PC-9 (cell line): ENCODE results near the gene PGC.

Source experiments
- CTCF ChIP-seq: fragments of 200-600 bp; sonication (generic); conservative IDR thresholded peaks from 2 replicates; pipeline ENCODE4 v1.6.1; 2017; ENCODE audit warnings: mixed run types, antibody characterized with exemption, mild to moderate bottlenecking, moderate library complexity
- EZH2 ChIP-seq: fragments of 200-600 bp; sonication (generic); IDR thresholded peaks from 2 replicates; pipeline ENCODE4 v1.8.0; 2017; ENCODE audit warnings: antibody characterized with exemption, low read depth

DNA sequence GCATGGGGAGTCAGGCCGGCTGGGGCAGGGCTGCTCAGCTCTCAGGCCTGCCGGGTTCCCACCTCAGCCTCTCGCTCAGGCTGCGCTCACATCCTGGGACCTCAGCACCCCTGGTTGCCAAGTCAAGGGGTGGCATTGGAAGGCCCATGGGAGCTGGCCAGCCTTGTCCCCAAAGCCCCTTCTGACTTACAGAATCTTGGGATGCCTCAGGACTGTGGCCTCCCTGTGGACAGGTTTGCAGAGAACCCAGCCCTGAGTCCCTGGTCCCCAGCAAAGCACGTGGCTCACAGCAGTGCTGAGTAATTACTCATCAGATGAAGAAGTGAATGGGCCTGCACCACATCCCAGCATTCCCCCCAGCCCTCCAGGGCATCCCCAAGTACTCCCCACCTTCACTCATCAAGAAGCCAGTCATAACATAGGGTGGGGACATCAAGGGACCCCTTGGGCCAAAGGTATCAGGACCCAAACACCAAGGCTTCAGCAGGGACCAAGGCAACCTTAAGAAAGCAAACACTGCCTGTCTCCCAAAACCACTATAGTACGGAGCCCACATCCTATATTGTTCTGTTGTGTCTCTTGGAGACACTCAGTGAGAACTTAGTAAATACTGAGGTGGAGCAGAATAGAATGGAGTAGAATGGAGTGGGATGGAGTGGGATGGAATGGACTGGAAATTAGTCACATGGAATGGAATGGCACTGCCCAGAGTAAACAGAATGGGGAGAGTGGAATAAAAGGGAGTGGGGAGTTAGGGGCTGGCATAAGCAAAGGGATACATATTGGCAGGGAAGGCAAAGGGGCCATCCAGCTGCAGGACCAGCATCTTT lies 3.6 kb downstream of the PGC start:
- TF ChIP-seq CTCF (no peak), EZH2 (no peak)
